Kidney epithelial cell (primary cell): ENCODE data around the gene ST8SIA1. TPM values are rescaled to one million over a fixed set of nuclear protein-coding genes. Genes with fewer than 3 reads are reported as not detected.
"Not testable (repeated sequence)": the region's sequence is repeated elsewhere in the genome, so short reads cannot be mapped to it uniquely, and the experiment has no call there.

Source experiments
- DNase-seq: peaks from one replicate; pipeline ENCODE4 v3.0.0-alpha.2; 2010; ENCODE audit warnings: low read depth
- H3K27me3 ChIP-seq: 2 replicates; pipeline ENCODE4 v1.6.0; 2011; ENCODE audit warnings: low read length; ENCODE audit not compliant: control insufficient read depth, insufficient read depth
- H3K36me3 ChIP-seq: 2 replicates; pipeline ENCODE4 v1.5.1; 2011; ENCODE audit warnings: low read length; ENCODE audit not compliant: control insufficient read depth, insufficient read depth
- H3K4me3 ChIP-seq: 2 replicates; pipeline ENCODE4 v1.5.1; 2011; ENCODE audit warnings: low read depth, mild to moderate bottlenecking, control low read depth, low read length
- total RNA-seq: library from RNA; depleted of rRNA; stranded (reverse); fragments of >200 nt; gene quantifications from 2 replicates; pipeline ENCODE4 v1.2.3, GENCODE V29; 2015
- TF ChIP-seq, protein P1 (sequence below): IDR thresholded peaks from 2 replicates; pipeline ENCODE4 v1.5.1; 2011; ENCODE audit warnings: mild to moderate bottlenecking, moderate library complexity, low read length, control low read depth, inconsistent platforms; ENCODE audit not compliant: insufficient read depth, poor library complexity, severe bottlenecking

The ST8SIA1 gene, protein sequence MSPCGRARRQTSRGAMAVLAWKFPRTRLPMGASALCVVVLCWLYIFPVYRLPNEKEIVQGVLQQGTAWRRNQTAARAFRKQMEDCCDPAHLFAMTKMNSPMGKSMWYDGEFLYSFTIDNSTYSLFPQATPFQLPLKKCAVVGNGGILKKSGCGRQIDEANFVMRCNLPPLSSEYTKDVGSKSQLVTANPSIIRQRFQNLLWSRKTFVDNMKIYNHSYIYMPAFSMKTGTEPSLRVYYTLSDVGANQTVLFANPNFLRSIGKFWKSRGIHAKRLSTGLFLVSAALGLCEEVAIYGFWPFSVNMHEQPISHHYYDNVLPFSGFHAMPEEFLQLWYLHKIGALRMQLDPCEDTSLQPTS
- 0.14 and 0.21 TPM in 2 replicates for total RNA-seq

DNA sequence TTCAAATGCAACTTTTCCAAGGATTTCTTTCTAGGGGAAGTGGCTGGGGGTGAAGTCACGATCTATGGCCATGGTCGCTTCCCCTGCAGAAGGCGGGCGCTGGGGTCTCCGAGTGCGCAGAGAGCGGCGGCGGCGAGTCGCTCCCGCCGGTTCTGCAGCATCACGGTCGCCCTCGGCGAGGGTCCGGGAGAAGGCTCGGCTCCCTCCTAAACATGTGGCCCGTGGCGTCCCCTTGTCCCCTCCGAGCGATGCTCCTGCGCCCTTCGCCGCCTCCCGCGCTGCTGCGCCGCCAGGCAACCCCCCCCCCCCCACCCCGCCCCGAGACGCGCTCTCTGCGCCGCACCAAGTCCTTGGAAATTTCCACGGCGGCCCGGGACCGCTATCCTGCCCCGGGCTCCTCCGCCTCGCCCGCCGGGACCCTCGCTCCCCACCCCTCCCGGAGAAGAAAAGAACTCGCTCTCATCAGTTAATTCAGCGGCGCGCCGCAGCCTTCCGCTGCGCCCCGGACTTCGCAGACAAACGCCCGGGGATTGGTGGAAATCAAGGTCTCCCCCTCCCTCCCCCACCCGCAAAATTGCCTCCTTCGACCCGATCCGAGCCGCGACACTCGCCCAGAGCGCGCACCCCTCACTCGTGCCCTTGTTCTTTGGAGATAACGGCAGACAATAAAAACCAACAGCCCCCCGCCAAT is at the start of gene ST8SIA1:
Gene ST8SIA1, minus strand, starts transcription at position 298 of the 691 bp plus-strand sequence. CDS start 475 bp downstream, outside the sequence.
- Histone ChIP-seq H3K36me3 (no peaks in the 10 kb centered on the region), H3K4me3 (peak within 1 kb of the TSS; percentile 50), H3K27me3 (peaks cover 23% of the 10 kb centered on the region)
- TF ChIP-seq, protein P1, sequence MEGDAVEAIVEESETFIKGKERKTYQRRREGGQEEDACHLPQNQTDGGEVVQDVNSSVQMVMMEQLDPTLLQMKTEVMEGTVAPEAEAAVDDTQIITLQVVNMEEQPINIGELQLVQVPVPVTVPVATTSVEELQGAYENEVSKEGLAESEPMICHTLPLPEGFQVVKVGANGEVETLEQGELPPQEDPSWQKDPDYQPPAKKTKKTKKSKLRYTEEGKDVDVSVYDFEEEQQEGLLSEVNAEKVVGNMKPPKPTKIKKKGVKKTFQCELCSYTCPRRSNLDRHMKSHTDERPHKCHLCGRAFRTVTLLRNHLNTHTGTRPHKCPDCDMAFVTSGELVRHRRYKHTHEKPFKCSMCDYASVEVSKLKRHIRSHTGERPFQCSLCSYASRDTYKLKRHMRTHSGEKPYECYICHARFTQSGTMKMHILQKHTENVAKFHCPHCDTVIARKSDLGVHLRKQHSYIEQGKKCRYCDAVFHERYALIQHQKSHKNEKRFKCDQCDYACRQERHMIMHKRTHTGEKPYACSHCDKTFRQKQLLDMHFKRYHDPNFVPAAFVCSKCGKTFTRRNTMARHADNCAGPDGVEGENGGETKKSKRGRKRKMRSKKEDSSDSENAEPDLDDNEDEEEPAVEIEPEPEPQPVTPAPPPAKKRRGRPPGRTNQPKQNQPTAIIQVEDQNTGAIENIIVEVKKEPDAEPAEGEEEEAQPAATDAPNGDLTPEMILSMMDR = no peak
- no peak for DNase-seq

DNA sequence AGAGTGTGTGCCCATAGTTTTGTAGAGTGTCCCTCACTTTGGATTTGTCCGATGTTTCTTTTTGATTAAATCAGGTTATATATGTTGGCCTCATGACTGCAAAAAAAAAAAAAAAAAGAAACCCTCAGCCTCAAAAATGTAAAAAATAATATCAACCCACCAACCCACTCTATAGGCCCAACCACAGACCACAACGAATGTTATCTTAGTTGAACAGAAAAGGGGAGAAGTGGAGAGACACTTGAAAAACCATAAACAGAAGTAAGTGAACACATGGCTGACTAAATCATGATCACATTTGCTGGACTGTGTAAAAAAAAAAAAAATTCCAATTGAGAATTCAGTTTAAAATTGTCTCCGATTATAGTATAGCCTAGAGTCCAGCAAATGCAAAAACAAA is 45.5 kb upstream of the ST8SIA1 start:
- TF ChIP-seq, protein P1 = no peak
- H3K36me3 ChIP-seq = no peaks in the 10 kb centered on the region
- DNase-seq = no peak
- no peaks in the 10 kb centered on the region for H3K27me3 ChIP-seq
- H3K4me3 ChIP-seq = no peak overlapping the region

DNA sequence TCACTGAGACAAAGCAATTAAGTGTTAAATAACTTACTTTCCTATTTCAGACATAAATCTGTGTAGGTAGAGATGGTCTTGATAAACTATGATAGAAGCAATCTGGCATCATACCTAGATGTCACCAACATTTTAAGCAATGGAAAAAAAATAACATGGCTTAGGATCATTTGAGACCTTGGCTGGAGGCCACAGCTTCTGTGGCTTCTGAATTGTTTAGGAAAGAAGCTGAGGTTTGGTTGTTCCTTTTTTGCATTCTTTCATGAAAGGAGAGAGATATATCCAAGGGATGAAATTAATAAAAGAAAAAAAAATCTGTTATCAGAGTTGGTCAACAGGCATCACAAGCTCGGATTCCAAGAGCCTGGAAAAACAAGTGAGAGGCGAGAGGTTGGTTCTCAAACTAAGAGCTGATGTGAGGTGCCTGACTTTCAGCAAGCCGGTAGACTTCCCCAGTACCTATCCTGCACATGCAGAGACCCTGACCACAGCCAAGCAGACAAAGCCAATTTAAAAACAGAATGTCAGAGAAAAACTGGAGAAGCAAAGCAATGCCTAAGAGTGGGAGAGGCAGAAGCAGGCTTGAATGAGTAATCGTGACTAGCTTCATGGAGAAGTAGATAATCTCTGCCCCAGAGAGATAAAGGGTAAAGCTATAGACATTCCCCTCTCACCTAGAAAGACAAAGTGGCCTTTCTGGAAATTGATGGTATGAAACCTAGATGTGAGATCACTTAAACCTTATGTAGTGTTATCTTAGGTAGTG is 43.4 kb upstream of the ST8SIA1 start:
- TF ChIP-seq, protein P1 = no peak
- Histone ChIP-seq H3K27me3 (no peaks in the 10 kb centered on the region), H3K4me3 (no peak overlapping the region), H3K36me3 (no peaks in the 10 kb centered on the region)
- no peak for DNase-seq

DNA sequence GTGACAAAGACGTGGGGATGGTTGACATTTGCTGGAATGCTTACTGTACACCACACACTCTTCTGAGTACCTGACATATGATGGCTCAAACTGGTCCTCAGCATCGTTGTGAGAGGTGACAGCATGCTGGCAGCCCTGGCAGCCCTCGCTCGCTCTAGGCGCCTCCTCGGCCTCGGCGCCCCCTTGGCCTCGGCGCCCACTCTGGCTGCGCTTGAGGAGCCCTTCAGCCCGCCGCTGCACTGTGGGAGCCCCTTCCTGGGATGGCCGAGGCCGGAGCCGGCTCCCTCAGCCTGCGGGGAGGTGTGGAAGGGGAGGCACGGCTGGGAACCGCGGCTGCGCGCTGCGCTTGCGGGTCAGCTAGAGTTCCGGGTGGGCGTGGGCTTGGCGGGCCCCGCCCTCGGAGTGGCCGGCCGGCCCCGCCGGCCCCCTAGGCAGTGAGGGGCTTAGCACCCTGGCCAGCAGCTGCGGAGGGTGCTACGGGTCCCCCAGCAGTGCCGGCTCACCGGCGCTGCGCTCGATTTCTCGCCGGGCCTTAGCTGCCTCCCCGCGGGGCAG is 42.2 kb upstream of the ST8SIA1 start:
- DNase-seq, H3K27me3 ChIP-seq, H3K36me3 ChIP-seq, H3K4me3 ChIP-seq: not testable (repeated sequence)

DNA sequence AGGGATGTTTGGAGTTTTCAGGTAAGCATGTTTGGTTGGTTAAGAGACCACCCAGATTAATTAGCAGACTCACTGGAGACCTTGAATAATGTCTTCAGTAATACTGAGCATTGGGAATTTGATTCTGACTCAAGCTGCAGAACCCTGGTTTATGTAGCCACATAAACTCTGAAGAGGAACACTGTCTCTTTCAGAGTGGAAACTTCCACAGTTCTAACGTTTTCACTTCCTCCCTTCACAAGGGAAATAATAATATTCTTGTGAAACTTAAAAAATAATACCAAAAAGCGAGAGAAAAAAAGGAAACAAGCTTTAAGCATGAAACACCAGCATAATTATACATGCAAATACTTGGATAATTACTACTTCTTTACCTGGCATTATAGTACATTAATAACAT is 40.0 kb upstream of the ST8SIA1 start:
- Histone ChIP-seq H3K36me3 (no peaks in the 10 kb centered on the region), H3K27me3 (no peaks in the 10 kb centered on the region), H3K4me3 (no peak overlapping the region)
- DNase-seq = no peak
- TF ChIP-seq, protein P1 = no peak

DNA sequence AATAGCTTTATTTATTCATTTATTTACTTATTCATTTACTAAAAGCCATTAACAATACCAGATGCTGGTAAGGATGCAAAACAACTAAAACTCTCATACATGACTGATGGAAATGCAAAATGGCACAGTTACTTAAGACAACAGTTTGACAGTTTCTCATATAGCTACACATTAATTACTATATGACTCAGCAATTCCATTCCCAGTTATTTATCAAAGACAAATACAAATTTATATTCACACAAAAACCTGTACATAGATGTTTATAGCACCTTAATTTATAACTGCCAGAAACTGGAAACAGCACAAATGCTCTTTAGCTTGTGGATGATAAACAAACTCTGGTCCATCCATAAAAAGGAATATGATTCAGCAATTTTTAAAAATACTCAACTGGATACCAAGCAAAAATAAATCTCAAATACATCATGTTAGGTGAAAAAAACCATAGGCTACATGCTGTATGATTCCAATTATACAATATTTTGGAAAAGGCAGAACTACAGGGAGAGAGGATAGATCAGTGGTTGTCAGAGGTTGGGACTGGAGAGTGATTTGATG is 37.9 kb upstream of the ST8SIA1 start:
- H3K36me3 ChIP-seq = no peaks in the 10 kb centered on the region
- H3K4me3 ChIP-seq = no peak overlapping the region
- H3K27me3 ChIP-seq = no peaks in the 10 kb centered on the region
- DNase-seq = no peak
- TF ChIP-seq, protein P1 = no peak
